Stomach (tissue), 4 donors: ENCODE data around the gene SLC16A5.
"Not testable (repeated sequence)": the region's sequence is repeated elsewhere in the genome, so short reads cannot be mapped to it uniquely, and the experiment has no call there.

ENCODE experiments used
- POLR2A ChIP-seq, 4 donors: fragments of 450-650 bp; IDR thresholded peaks; one replicate each; pipeline ENCODE4 v1.6.1; 2016; ENCODE audit warnings: antibody characterized with exemption in 4 of 4, control low read depth in 2 of 4, mild to moderate bottlenecking in 1 of 4, moderate library complexity in 1 of 4
- POLR2AphosphoS5 ChIP-seq, 3 donors: sonication (generic); formaldehyde crosslinking; IDR thresholded peaks; one replicate each; pipeline ENCODE4 v1.6.1; 2016; ENCODE audit warnings: antibody characterized with exemption in 3 of 3
- TF ChIP-seq, protein P1 (sequence below), 7 experiments: fragments of 450-650 bp in 4 of 7; fragments of 200-600 bp in 3 of 7; sonication (generic) in 3 of 7; IDR thresholded peaks; one replicate each; pipeline ENCODE4 v1.5.1; 2016 to 2019; ENCODE audit warnings: antibody characterized with exemption in 7 of 7, control low read depth in 2 of 7, mild to moderate bottlenecking in 1 of 7

DNA sequence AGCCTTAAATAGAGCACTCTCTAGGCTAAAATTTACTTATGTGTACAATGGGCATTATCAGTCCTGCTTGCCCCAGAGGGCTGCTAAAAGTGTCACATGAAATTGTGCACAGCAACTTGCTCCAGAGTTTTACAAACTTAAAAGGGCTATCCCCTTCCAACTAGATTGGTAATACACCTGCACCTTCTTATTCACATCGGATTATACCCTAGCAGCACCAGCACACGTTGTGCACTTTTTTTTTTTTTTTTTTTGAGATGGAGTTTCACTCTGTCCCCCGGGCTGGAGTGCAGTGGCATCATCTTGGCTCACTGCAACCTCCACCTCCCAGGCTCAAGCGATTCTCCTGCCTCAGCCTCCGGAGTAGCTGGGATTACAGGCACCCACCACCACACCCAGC, 44.0 kb upstream of the SLC16A5 start:
- TF ChIP-seq, protein P1, sequence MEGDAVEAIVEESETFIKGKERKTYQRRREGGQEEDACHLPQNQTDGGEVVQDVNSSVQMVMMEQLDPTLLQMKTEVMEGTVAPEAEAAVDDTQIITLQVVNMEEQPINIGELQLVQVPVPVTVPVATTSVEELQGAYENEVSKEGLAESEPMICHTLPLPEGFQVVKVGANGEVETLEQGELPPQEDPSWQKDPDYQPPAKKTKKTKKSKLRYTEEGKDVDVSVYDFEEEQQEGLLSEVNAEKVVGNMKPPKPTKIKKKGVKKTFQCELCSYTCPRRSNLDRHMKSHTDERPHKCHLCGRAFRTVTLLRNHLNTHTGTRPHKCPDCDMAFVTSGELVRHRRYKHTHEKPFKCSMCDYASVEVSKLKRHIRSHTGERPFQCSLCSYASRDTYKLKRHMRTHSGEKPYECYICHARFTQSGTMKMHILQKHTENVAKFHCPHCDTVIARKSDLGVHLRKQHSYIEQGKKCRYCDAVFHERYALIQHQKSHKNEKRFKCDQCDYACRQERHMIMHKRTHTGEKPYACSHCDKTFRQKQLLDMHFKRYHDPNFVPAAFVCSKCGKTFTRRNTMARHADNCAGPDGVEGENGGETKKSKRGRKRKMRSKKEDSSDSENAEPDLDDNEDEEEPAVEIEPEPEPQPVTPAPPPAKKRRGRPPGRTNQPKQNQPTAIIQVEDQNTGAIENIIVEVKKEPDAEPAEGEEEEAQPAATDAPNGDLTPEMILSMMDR (IDR thresholded peaks at IDR 0.05), result not testable (repeated sequence)
- TF ChIP-seq POLR2A, POLR2AphosphoS5 (IDR thresholded peaks at IDR 0.05): not testable (repeated sequence)
